ENCODE data around the gene DDOST.

DDOST gene

DNA sequence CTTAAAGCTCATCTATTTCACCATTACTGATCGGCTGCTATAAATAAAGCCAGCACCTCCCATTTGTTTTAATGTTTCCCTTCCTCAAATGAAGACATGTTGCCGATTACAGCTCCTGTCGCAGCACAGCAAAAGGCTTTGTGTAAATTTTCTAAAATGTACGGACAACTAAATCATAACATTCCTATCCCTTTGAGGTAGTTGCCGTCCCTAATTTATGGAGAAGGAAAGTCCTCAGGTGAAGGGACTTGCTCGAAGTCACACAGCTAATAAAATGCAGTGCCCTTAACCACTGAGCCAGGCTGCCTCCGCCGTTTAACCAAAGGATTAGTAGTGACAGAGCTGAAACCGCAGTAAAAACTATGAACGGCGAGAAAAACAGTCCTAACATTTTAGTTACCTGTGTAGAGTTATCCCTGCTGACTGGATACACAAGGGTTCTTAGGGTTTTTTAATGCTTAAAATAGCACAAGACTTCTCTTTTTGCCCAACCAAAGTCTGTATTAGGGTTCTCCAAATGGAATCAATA is 27.0 kb downstream of the DDOST start:
- peak overlapping the region; percentile 73 for H3K4me3 ChIP-seq (ENCODE audit: control insufficient read depth, low read depth, low read length)
- TF ChIP-seq, protein P1, sequence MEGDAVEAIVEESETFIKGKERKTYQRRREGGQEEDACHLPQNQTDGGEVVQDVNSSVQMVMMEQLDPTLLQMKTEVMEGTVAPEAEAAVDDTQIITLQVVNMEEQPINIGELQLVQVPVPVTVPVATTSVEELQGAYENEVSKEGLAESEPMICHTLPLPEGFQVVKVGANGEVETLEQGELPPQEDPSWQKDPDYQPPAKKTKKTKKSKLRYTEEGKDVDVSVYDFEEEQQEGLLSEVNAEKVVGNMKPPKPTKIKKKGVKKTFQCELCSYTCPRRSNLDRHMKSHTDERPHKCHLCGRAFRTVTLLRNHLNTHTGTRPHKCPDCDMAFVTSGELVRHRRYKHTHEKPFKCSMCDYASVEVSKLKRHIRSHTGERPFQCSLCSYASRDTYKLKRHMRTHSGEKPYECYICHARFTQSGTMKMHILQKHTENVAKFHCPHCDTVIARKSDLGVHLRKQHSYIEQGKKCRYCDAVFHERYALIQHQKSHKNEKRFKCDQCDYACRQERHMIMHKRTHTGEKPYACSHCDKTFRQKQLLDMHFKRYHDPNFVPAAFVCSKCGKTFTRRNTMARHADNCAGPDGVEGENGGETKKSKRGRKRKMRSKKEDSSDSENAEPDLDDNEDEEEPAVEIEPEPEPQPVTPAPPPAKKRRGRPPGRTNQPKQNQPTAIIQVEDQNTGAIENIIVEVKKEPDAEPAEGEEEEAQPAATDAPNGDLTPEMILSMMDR (conservative IDR thresholded peaks at IDR 0.05; ENCODE audit: control insufficient read depth, insufficient read depth, low read depth, low read length), result no peak
- DNase-seq (ENCODE audit: low read depth), result no peak

DNA sequence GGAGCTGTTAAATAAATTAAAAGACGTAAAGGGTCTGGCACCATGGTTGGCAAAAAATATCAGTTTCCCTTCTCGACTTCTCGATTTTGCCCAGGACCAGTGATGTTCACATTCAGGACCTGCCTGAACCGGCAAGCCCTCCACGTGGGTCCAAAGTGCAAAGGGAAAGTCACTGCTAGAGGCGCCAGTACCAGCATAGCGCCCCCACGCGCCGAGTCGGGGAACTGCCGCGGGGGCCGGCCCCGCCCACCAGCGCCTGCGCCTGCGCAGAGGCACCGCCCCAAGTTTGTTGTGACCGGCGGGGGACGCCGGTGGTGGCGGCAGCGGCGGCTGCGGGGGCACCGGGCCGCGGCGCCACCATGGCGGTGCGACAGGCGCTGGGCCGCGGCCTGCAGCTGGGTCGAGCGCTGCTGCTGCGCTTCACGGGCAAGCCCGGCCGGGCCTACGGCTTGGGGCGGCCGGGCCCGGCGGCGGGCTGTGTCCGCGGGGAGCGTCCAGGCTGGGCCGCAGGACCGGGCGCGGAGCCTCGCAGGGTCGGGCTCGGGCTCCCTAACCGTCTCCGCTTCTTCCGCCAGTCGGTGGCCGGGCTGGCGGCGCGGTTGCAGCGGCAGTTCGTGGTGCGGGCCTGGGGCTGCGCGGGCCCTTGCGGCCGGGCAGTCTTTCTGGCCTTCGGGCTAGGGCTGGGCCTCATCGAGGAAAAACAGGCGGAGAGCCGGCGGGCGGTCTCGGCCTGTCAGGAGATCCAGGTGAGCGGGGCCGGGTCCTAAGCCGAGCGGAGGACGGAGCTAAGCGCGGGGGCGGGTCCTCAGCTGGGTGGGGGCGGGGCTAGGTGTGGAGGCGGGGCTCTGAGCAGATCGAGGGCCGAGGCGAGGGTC is 27.7 kb downstream of the DDOST start, which contains the start of gene PINK1:
TSS of gene PINK1 (plus strand) at position 269 of the 875 bp plus-strand sequence. CDS start at position 360, 91 bp downstream.
- DNase-seq (ENCODE audit: low read depth), result peak; percentile 63

DNA sequence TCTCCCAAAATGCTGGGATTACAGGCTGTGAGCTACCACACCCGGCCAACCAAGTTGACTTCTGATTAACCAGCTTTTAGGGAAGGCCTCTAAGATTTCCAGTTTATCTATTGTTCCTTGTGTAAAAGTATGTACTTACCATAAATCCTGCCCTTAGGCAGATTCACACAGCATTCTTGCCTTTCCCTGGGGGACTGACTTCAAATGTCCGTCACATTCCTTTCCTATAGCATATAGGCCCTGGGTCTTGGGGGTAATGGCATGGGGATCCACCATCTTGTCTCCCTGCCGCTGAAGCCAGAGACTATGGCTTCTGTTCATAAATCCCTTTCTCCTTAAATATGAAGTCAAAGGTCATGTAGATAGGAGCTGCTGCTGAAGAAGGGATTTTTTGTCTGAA is 28.8 kb downstream of the DDOST start:
- H3K4me3 ChIP-seq (ENCODE audit: control insufficient read depth, low read depth, low read length), result no peak overlapping the region
- TF ChIP-seq, protein P1 (conservative IDR thresholded peaks at IDR 0.05; ENCODE audit: control insufficient read depth, insufficient read depth, low read depth, low read length), result no peak
- DNase-seq (ENCODE audit: low read depth), result no peak

More for the DNA sequence above, 27.7 kb downstream of the DDOST start, which contains the start of gene PINK1:
- peak within 1 kb of the TSS; percentile 73 for H3K4me3 ChIP-seq (ENCODE audit: control insufficient read depth, low read depth, low read length)
- TF ChIP-seq, protein P1 (conservative IDR thresholded peaks at IDR 0.05; ENCODE audit: control insufficient read depth, insufficient read depth, low read depth, low read length), result peak; percentile 66

DNA sequence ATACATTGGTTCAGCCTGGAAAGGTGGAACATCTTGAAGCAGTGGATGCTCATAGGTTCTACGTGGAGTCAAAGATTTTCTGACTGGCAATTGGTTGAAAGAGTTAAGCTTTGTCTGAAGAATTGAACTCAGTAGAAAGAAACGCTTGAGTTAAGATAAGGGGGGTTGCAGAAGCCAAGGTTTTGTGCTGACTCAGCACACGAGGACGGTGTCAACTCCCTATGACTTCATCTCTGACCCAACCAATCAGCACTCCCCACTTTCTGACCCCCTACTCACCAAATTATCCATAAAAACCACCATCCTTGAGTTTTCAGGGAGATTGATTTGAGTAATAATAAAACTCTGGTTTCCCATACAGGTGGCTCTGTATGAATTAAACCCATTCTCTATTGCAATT is 30.4 kb downstream of the DDOST start:
- H3K4me3 ChIP-seq (ENCODE audit: control insufficient read depth, low read depth, low read length), result no peak overlapping the region
- TF ChIP-seq, protein P1 (conservative IDR thresholded peaks at IDR 0.05; ENCODE audit: control insufficient read depth, insufficient read depth, low read depth, low read length), result no peak
- no peak for DNase-seq (ENCODE audit: low read depth)

DNA sequence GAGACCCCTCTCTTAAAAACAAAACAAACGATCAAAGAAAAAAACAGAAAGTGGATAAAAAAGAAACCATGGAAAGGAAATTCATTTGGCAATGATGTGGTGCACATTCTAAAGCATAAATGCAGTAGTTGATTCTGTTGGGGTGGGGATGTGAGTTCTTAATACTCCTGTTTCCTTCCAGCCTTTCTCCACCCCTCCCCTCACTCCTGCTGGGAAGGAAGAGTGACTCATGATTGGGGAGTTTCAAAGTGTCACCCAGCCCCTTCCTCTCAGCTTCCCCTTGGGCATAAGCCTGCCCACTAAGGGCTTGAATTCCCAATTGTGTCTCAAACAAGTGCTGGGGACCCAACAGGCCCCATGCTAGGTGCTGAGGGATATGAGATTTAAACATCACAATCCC is 34.6 kb downstream of the DDOST start:
- TF ChIP-seq, protein P1 (conservative IDR thresholded peaks at IDR 0.05; ENCODE audit: control insufficient read depth, insufficient read depth, low read depth, low read length), result no peak
- H3K4me3 ChIP-seq (ENCODE audit: control insufficient read depth, low read depth, low read length), result no peak overlapping the region
- no peak for DNase-seq (ENCODE audit: low read depth)

DNA sequence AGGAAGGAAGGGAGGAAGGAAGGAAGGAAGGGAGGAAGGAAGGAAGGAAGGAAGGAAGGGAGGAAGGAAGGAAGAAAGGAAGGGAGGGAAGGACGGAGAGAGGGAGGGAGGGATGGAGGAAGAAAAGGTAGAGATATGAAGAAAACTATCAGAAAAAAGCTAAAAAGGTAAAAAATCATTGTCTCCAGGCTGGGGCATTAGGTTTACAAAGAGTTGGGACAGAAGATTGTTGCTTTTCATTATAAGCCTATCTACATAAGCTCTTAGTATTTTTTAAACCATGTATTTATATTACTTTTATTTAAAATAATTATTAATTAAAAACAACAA is 35.1 kb downstream of the DDOST start:
- H3K4me3 ChIP-seq (ENCODE audit: control insufficient read depth, low read depth, low read length), result no peak overlapping the region
- DNase-seq (ENCODE audit: low read depth), result no peak
- TF ChIP-seq, protein P1 (conservative IDR thresholded peaks at IDR 0.05; ENCODE audit: control insufficient read depth, insufficient read depth, low read depth, low read length), result no peak

All from fibroblast of mammary gland (primary cell).